ENCODE measurements around the gene PRDM2. TPM values are rescaled to one million over a fixed set of nuclear protein-coding genes. Genes with fewer than 3 reads are reported as not detected.
"Not testable (repeated sequence)": the region's sequence is repeated elsewhere in the genome, so short reads cannot be mapped to it uniquely, and the experiment has no call there.

Gene PRDM2
- total RNA-seq, 1 donor from 2014 or later: 13.9 TPM

DNA sequence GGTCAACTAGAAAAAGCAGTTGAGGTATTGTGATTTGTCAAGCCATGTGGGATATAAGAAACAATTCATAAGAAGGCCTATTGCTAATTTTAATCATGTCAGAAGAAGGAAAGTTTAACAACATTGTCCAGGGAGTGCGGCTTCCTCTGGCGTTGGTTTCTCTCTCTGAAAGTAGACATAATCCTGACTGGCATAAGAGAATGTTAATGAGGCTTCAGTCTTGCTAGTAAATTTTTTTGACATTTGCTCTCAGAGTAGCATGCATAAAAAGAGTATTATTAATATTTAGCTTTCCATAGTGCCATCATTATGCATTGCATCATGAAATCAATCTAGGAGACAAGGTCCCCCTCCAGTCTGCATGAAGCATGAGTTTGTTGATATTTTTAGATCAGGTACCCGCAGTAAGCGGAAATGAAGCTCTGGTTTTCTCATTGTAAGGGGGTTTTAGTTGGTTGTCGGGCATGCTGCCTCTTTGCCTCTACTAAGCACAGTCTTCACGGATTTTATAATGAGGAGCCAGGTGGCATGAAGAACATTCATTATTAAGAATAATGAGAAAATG is 12.8 kb upstream of the PRDM2 start:
- no peak for DNase-seq (ENCODE audit: low read depth)
- no peak overlapping the region for H3K4me3 ChIP-seq (ENCODE audit: low read depth, low read length)
- H3K36me3 ChIP-seq (ENCODE audit: control insufficient read depth, insufficient read depth, low read length): no peaks in the 10 kb centered on the region
- TF ChIP-seq, protein P1, sequence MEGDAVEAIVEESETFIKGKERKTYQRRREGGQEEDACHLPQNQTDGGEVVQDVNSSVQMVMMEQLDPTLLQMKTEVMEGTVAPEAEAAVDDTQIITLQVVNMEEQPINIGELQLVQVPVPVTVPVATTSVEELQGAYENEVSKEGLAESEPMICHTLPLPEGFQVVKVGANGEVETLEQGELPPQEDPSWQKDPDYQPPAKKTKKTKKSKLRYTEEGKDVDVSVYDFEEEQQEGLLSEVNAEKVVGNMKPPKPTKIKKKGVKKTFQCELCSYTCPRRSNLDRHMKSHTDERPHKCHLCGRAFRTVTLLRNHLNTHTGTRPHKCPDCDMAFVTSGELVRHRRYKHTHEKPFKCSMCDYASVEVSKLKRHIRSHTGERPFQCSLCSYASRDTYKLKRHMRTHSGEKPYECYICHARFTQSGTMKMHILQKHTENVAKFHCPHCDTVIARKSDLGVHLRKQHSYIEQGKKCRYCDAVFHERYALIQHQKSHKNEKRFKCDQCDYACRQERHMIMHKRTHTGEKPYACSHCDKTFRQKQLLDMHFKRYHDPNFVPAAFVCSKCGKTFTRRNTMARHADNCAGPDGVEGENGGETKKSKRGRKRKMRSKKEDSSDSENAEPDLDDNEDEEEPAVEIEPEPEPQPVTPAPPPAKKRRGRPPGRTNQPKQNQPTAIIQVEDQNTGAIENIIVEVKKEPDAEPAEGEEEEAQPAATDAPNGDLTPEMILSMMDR (IDR thresholded peaks at IDR 0.05; ENCODE audit: insufficient read depth, low read length, poor library complexity, severe bottlenecking): no peak
- H3K27me3 ChIP-seq (ENCODE audit: control insufficient read depth, insufficient read depth, low read length): no peaks in the 10 kb centered on the region

DNA sequence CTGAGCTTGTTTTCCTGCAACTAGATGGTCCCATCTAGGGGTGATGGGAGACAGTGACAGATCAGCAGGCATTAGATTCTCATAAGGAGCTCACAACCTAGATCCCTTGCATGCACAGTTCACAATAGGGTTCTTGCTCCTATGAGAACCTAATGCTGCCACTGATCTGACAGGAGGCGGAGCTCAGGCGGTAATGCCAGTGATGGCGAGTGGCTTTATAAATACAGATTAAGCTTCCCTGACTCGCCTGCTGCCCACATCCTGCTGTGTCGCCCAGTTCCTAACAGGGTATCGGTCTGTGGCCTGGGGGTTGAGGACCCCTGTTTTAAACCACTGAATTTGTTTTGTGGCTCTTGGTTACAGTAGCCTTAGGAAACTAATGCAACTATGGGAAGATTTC is 6.9 kb upstream of the PRDM2 start:
- H3K27me3 ChIP-seq (ENCODE audit: control insufficient read depth, insufficient read depth, low read length); H3K36me3 ChIP-seq (ENCODE audit: control insufficient read depth, insufficient read depth, low read length); DNase-seq (ENCODE audit: low read depth); H3K4me3 ChIP-seq (ENCODE audit: low read depth, low read length): not testable (repeated sequence)

DNA sequence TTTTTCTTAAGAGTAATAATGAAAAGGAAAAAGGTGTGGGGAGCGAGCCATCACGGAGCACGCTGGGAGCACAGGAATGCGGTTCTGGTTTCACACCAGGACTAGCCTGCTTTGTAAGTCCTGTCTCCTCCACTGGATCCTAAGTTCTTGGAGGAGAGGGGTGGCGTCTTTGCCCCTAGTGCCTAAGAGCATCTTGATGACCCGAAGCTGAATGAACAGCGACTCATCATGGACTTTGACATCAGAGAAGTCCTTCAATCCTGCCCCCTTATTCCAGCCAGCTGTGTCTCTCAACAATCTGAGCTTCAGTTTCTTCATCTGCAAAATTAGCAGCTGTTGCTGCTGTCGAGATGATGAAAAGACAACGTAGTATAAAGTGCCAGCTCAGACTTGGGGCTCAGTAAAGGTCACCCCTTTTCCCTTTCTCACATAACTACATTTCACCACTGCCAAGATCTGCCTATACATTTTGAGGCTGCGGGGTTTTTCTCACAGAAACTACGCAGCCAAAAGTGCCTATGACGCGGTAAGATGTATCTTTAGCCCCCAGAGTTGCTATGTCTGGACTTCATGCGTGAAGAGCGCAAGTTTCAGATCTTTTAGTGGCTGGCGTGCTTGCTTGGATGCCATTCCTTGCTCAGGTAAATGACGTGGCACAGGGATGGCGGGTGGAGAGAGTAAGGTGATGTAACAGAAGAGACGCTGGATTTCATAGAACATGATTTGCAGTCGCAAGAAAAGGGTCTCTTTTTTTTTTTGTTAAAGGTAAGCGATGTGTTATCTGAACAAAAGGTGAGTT is 4.9 kb upstream of the PRDM2 start:
- Histone ChIP-seq H3K36me3 (ENCODE audit: control insufficient read depth, insufficient read depth, low read length) (no peaks in the 10 kb centered on the region), H3K27me3 (ENCODE audit: control insufficient read depth, insufficient read depth, low read length) (no peaks in the 10 kb centered on the region), H3K4me3 (ENCODE audit: low read depth, low read length) (no peak overlapping the region)
- DNase-seq (ENCODE audit: low read depth): no peak
- TF ChIP-seq, protein P1 (IDR thresholded peaks at IDR 0.05; ENCODE audit: insufficient read depth, low read length, poor library complexity, severe bottlenecking): no peak

DNA sequence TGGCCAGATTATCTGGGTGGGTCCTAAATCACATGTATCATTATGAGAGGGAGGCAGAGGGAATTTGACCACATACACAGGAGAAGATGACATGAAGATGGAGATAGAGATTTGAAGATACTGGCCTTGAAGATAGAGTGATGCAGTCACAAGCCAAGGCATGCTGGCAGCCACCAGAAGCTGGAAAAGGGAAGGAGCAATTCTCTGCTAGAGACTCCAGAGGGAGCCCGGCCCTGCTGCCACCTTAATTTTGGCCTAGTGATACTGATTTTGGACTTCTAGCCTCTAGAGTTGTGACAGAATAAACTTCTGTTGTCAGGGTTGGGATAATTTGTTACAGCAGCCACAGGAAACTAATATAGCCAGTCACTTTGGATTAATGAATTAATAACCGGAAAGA is 2.2 kb upstream of the PRDM2 start:
- no peak for DNase-seq (ENCODE audit: low read depth)
- no peaks in the 10 kb centered on the region for H3K27me3 ChIP-seq (ENCODE audit: control insufficient read depth, insufficient read depth, low read length)
- TF ChIP-seq, protein P1 (IDR thresholded peaks at IDR 0.05; ENCODE audit: insufficient read depth, low read length, poor library complexity, severe bottlenecking): no peak
- no peak overlapping the region for H3K4me3 ChIP-seq (ENCODE audit: low read depth, low read length)
- H3K36me3 ChIP-seq (ENCODE audit: control insufficient read depth, insufficient read depth, low read length): no peaks in the 10 kb centered on the region

DNA sequence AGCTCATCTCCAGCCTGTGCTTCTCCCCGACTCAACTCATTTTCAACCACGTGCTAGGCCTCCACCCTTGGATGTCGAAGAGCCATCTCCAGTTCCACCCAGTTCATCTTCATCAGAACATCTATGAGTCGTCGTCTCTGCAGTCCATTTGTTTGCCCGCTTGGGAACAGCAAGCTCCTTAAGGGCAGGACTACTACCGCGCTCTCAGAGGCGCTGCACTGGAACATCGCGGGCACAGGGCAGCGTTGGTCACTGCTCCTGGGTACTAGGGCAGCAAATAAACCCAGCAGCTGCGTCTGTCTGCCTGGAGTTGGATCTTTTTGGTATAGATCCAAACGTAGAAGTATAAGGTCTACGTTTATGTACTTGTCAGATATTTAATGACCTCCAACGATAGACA is 478 bp upstream of the PRDM2 start:
- no peaks in the 10 kb centered on the region for H3K27me3 ChIP-seq (ENCODE audit: control insufficient read depth, insufficient read depth, low read length)
- H3K4me3 ChIP-seq (ENCODE audit: low read depth, low read length): peak overlapping the region; percentile 70
- TF ChIP-seq, protein P1 (IDR thresholded peaks at IDR 0.05; ENCODE audit: insufficient read depth, low read length, poor library complexity, severe bottlenecking): no peak
- H3K36me3 ChIP-seq (ENCODE audit: control insufficient read depth, insufficient read depth, low read length): no peaks in the 10 kb centered on the region
- no peak for DNase-seq (ENCODE audit: low read depth)

DNA sequence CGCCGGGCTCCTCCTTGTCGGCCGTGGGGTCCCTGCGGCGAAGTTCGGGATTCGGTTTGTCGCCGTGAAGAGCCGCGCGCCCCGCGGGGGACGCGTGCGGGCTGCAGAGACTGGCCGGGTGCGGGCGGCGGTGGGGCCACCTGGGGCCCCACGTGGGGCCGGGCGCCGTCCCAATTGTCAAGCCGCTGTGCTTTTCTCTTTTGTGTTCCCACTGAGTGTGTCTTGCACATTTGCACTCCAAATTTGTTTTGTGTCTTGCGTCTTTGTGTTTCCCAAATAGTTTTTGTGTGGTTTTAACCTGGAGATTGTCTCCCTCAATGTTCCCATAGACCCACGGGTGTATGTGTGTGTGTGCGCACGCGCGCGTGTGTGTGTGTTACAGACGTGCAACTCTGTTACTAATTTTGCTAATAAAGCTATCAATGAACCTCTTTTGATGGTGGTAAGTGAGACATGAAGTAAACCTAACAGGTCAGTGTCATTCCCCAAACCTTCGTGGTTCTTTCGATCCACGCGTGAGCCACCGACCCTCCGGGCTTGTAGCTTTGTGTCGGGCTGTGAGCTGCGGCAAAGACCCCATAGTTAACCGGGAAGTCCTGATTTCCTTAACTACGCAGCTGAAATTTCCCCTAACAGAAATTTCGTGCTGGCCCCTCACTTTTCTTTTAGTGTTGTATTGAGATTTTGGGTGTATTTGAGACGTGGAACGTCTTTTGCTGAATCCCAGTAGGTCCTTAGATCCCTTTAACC is 708 bp downstream of the PRDM2 start:
- no peak for DNase-seq (ENCODE audit: low read depth)
- no peaks in the 10 kb centered on the region for H3K27me3 ChIP-seq (ENCODE audit: control insufficient read depth, insufficient read depth, low read length)
- H3K4me3 ChIP-seq (ENCODE audit: low read depth, low read length): peak overlapping the region; percentile 70
- H3K36me3 ChIP-seq (ENCODE audit: control insufficient read depth, insufficient read depth, low read length): no peaks in the 10 kb centered on the region
- TF ChIP-seq, protein P1 (IDR thresholded peaks at IDR 0.05; ENCODE audit: insufficient read depth, low read length, poor library complexity, severe bottlenecking): no peak
